H9 (cell line): ENCODE results near the gene CENPO. TPM values are rescaled to one million over a fixed set of nuclear protein-coding genes. Genes with fewer than 3 reads are reported as not detected.

Source experiments
- DNase-seq: peaks from one replicate; pipeline ENCODE4 v3.0.0-alpha.2; 2017
- H2AFZ ChIP-seq: one replicate; pipeline ENCODE4 v1.6.1; 2013; ENCODE audit warnings: mild to moderate bottlenecking, low read length, control low read depth, moderate library complexity
- H2AK5ac ChIP-seq: 2 replicates; pipeline ENCODE4 v1.6.1; 2013; ENCODE audit warnings: low read length, control low read depth, mixed read lengths; ENCODE audit not compliant: insufficient read length
- H2BK120ac ChIP-seq: one replicate; pipeline ENCODE4 v1.6.1; 2013; ENCODE audit warnings: low read depth, mild to moderate bottlenecking, low read length, control low read depth, inconsistent platforms; ENCODE audit not compliant: poor library complexity, severe bottlenecking
- H2BK12ac ChIP-seq: 2 replicates; pipeline ENCODE4 v1.6.1; 2013; ENCODE audit warnings: low read length, control low read depth, mixed read lengths, low read depth; ENCODE audit not compliant: insufficient read length
- H2BK15ac ChIP-seq: 2 replicates; pipeline ENCODE4 v1.6.1; 2013; ENCODE audit warnings: low read depth, low read length, control low read depth
- H2BK20ac ChIP-seq: one replicate; pipeline ENCODE4 v1.6.1; 2013; ENCODE audit warnings: low read depth, mild to moderate bottlenecking, low read length, control low read depth, inconsistent platforms; ENCODE audit not compliant: poor library complexity, severe bottlenecking
- H2BK5ac ChIP-seq: 2 replicates; pipeline ENCODE4 v1.6.1; 2013; ENCODE audit warnings: low read length, control low read depth, mixed read lengths; ENCODE audit not compliant: insufficient read length
- H3K14ac ChIP-seq: 2 replicates; pipeline ENCODE4 v1.6.1; 2013; ENCODE audit warnings: low read length, control low read depth; ENCODE audit not compliant: insufficient read depth
- H3K18ac ChIP-seq: 2 replicates; pipeline ENCODE4 v1.6.1; 2013; ENCODE audit warnings: low read depth, mild to moderate bottlenecking, mixed read lengths, low read length, control low read depth; ENCODE audit not compliant: insufficient read length
- H3K23ac ChIP-seq: 2 replicates; pipeline ENCODE4 v1.6.1; 2013; ENCODE audit warnings: low read length, control low read depth, mixed read lengths, low read depth; ENCODE audit not compliant: insufficient read length
- H3K23me2 ChIP-seq: 2 replicates; pipeline ENCODE4 v1.6.1; 2013; ENCODE audit warnings: low read depth, mild to moderate bottlenecking, mixed read lengths, low read length, control low read depth; ENCODE audit not compliant: insufficient read length, poor library complexity, severe bottlenecking
- H3K27ac ChIP-seq: 2 replicates; pipeline ENCODE4 v1.5.1; 2013; ENCODE audit warnings: low read length, control low read depth, mixed read lengths, low read depth; ENCODE audit not compliant: insufficient read length
- H3K27me3 ChIP-seq: 2 replicates; pipeline ENCODE4 v1.6.1; 2013; ENCODE audit warnings: low read length, control low read depth, inconsistent platforms; ENCODE audit not compliant: insufficient read depth
- H3K4ac ChIP-seq: 2 replicates; pipeline ENCODE4 v1.6.1; 2013; ENCODE audit warnings: low read depth, mild to moderate bottlenecking, control low read depth, inconsistent platforms, low read length, moderate library complexity
- H3K4me1 ChIP-seq: 2 replicates; pipeline ENCODE4 v1.6.1; 2013; ENCODE audit warnings: low read length, control low read depth, inconsistent platforms; ENCODE audit not compliant: insufficient read depth
- H3K4me2 ChIP-seq: 2 replicates; pipeline ENCODE4 v1.6.1; 2013; ENCODE audit warnings: low read length, control low read depth, mixed read lengths; ENCODE audit not compliant: insufficient read length, insufficient read depth
- H3K56ac ChIP-seq: 2 replicates; pipeline ENCODE4 v1.6.1; 2013; ENCODE audit warnings: low read depth, mild to moderate bottlenecking, mixed read lengths, low read length, control low read depth; ENCODE audit not compliant: insufficient read length
- H3K79me1 ChIP-seq: 2 replicates; pipeline ENCODE4 v1.6.1; 2013; ENCODE audit warnings: low read depth, mild to moderate bottlenecking, moderate library complexity, low read length, control low read depth, inconsistent platforms; ENCODE audit not compliant: insufficient read depth, poor library complexity, severe bottlenecking
- H3K79me2 ChIP-seq: 2 replicates; pipeline ENCODE4 v1.6.1; 2013; ENCODE audit warnings: low read length, control low read depth, inconsistent platforms; ENCODE audit not compliant: insufficient read depth
- H3K9ac ChIP-seq: 2 replicates; pipeline ENCODE4 v1.6.1; 2013; ENCODE audit warnings: low read length, control low read depth, mixed read lengths; ENCODE audit not compliant: insufficient read length; ENCODE audit errors: extremely low read depth
- H3K9me3 ChIP-seq: one replicate; pipeline ENCODE4 v1.6.1; 2013; ENCODE audit warnings: low read depth, low read length, inconsistent platforms; ENCODE audit not compliant: control insufficient read depth
- H3T11ph ChIP-seq: one replicate; pipeline ENCODE4 v1.6.1; 2013; ENCODE audit warnings: mild to moderate bottlenecking, low read length, control low read depth, inconsistent platforms
- H4K20me1 ChIP-seq: one replicate; pipeline ENCODE4 v1.6.1; 2013; ENCODE audit not compliant: control insufficient read depth, insufficient read length, insufficient read depth
- H4K5ac ChIP-seq: 2 replicates; pipeline ENCODE4 v1.6.1; 2013; ENCODE audit warnings: low read depth, mild to moderate bottlenecking, mixed read lengths, low read length, control low read depth; ENCODE audit not compliant: insufficient read length
- H4K8ac ChIP-seq: replicated peaks from 2 replicates; pipeline ENCODE4 v1.6.1; 2013; ENCODE audit warnings: low read length, control low read depth, mixed read lengths, low read depth; ENCODE audit not compliant: insufficient read length
- H4K91ac ChIP-seq: 2 replicates; pipeline ENCODE4 v1.6.1; 2013; ENCODE audit warnings: low read depth, mild to moderate bottlenecking, moderate library complexity, mixed read lengths, low read length, control low read depth; ENCODE audit not compliant: insufficient read length
- H3K27ac Mint-ChIP-seq, 3 experiments: 2 replicates in 2 of 3; 3 replicates in 1 of 3; pipeline ENCODE4 v1.8.0; 2020 to 2021; ENCODE audit warnings: mixed read lengths in 3 of 3, mild to moderate bottlenecking in 1 of 3, moderate library complexity in 1 of 3
- H3K27me3 Mint-ChIP-seq: 2 replicates; pipeline ENCODE4 v1.8.0; 2021; ENCODE audit warnings: low read depth, mild to moderate bottlenecking, moderate library complexity, mixed read lengths
- H3K36me3 Mint-ChIP-seq, 3 experiments: 2 replicates in 2 of 3; 3 replicates in 1 of 3; pipeline ENCODE4 v1.8.0; 2020 to 2021; ENCODE audit warnings: low read depth in 3 of 3, mixed read lengths in 3 of 3; ENCODE audit not compliant: insufficient read depth in 1 of 3
- H3K4me1 Mint-ChIP-seq, 2 experiments: 2 replicates each; pipeline ENCODE4 v1.8.0; 2020; ENCODE audit warnings: mixed read lengths in 2 of 2
- H3K4me3 Mint-ChIP-seq, 2 experiments: 2 replicates in 1 of 2; 3 replicates in 1 of 2; pipeline ENCODE4 v1.8.0; 2020 to 2021; ENCODE audit warnings: mild to moderate bottlenecking in 2 of 2, mixed read lengths in 2 of 2, moderate library complexity in 1 of 2
- H3K9me3 Mint-ChIP-seq, 2 experiments: 2 replicates in 1 of 2; 3 replicates in 1 of 2; pipeline ENCODE4 v1.8.0; 2020; ENCODE audit warnings: mild to moderate bottlenecking in 2 of 2, mixed read lengths in 2 of 2, moderate library complexity in 1 of 2
- CTCF ChIP-seq: fragments of 200-600 bp; sonication (generic); conservative IDR thresholded peaks from 3 replicates; pipeline ENCODE4 v1.8.0; 2021; ENCODE audit warnings: antibody characterized with exemption, mild to moderate bottlenecking
- WGBS: extraction: QIAGEN DNeasy Blood & Tissue Kit; methylation state at CpG from one replicate; pipeline ENCODE4 v1.1.7; 2013; ENCODE audit warnings: missing lambda C conversion rate, low lambda C conversion rate, mixed read lengths; ENCODE audit not compliant: insufficient read length; ENCODE audit errors: extremely low coverage; 5-methylcytosine and 5-hydroxymethylcytosine counted together
- total RNA-seq: library from RNA; stranded (reverse); gene quantifications from 2 replicates; pipeline ENCODE4 v1.2.1, GENCODE V29; 2021

CENPO gene
- total RNA-seq, 1 experiment from 2014 or later = 49.5 TPM

DNA sequence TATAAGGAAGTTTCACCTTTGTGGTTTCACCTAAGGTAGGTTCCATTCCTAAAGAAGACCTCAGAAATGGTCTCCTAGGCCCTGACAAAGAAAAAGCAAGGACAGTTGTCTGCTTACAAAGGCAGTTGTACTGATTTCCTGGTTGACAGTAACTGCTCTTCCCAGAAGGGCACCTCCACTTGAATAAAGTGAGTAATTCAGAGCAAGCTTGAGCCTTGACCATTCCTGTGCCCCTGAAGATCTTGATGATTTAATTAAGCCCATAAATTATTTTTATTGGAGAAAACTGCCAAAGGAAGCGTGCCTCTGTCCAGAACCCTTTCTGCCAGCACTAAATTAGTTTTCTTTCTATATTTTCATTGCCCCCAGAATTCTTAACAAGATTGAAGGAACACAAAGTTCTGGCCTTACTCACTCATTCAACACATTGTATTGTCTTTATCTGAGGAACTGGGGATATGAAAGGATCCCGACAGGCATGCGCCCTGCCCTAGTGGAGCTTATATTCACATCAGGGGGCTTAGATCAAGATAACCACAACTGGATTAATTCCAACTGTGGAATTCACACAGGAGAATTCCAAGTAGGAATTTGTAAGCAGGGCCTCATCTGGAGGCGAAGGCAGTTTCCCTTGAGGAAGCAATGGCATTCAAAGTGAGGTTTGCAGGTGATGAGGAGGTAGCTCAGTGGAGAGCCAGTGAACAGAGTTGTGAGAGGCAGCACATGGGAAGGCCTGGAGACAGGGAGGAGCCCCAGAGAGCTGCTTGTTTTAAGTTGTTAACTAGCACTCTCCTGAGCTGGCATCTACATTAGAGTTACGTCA, 21.2 kb upstream of the CENPO start:
- Histone ChIP-seq H3K9ac (no peak overlapping the region), H3K14ac (no peak overlapping the region), H3K9me3 (no peaks in the 10 kb centered on the region), H2BK12ac (no peak overlapping the region), H4K5ac (no peak overlapping the region), H3K4ac (no peak overlapping the region), H4K20me1 (no peaks in the 10 kb centered on the region), H4K91ac (no peak overlapping the region), H3K23me2 (no peaks in the 10 kb centered on the region), H3K18ac (no peak overlapping the region), H2BK120ac (no peak overlapping the region), H3K23ac (no peak overlapping the region), H3K56ac (no peak overlapping the region), H3K4me2 (no peak overlapping the region), H3K27ac (no peak overlapping the region), H3K79me1 (no peaks in the 10 kb centered on the region), H3T11ph (no peak overlapping the region), H3K4me1 (no peaks in the 10 kb centered on the region), H2AFZ (no peak overlapping the region), H2BK15ac (no peak overlapping the region), H2BK20ac (no peak overlapping the region), H2BK5ac (no peak overlapping the region), H2AK5ac (no peak overlapping the region), H3K79me2 (no peaks in the 10 kb centered on the region), H3K27me3 (no peaks in the 10 kb centered on the region), H4K8ac (no peak overlapping the region)
- no peak for DNase-seq
- no CpG with 5 or more reads among the region's 5 CpGs for WGBS
- Mint-ChIP-seq H3K27me3 (no peaks in the 10 kb centered on the region; the same call in 1 of the 2 replicates), H3K27ac (peak overlapping the region in 2 of 3 experiments; percentile 5 to 21; a peak in 3 of 7 replicates), H3K9me3 (peaks cover 0 to 3% of the 10 kb centered on the region in 2 experiments; a peak in 1 of 5 replicates), H3K4me3 (no peak overlapping the region), H3K4me1 (peaks cover 19 to 22% of the 10 kb centered on the region in 2 experiments), H3K36me3 (peaks cover 5 to 25% (median 9%) of the 10 kb centered on the region in 3 experiments)
- no peak for TF ChIP-seq CTCF
